Skeletal muscle satellite cell (primary cell): ENCODE data around the gene USP8. TPM values are rescaled to one million over a fixed set of nuclear protein-coding genes. Genes with fewer than 3 reads are reported as not detected.
"Not testable (repeated sequence)": the region's sequence is repeated elsewhere in the genome, so short reads cannot be mapped to it uniquely, and the experiment has no call there.

ENCODE experiments used
- H3K27me3 ChIP-seq: 2 replicates; pipeline ENCODE4 v1.7.0; 2013; ENCODE audit warnings: low read length; ENCODE audit not compliant: control insufficient read depth, insufficient read depth
- H3K36me3 ChIP-seq: 2 replicates; pipeline ENCODE4 v1.7.0; 2013; ENCODE audit warnings: mild to moderate bottlenecking, control low read depth, low read length; ENCODE audit not compliant: insufficient read depth
- H3K4me1 ChIP-seq: 2 replicates; pipeline ENCODE4 v1.7.0; 2013; ENCODE audit warnings: low read length; ENCODE audit not compliant: control insufficient read depth, insufficient read depth
- H3K4me2 ChIP-seq: 2 replicates; pipeline ENCODE4 v1.7.0; 2013; ENCODE audit warnings: mild to moderate bottlenecking, low read length
- H3K4me3 ChIP-seq: 2 replicates; pipeline ENCODE4 v1.7.0; 2013; ENCODE audit warnings: low read length
- H3K9ac ChIP-seq: 2 replicates; pipeline ENCODE4 v1.7.0; 2013; ENCODE audit warnings: mild to moderate bottlenecking, low read depth, low read length, moderate library complexity
- H3K9me3 ChIP-seq: replicated peaks from 2 replicates; pipeline ENCODE4 v1.7.0; 2013; ENCODE audit warnings: mild to moderate bottlenecking, control low read depth, low read length
- total RNA-seq: library from RNA; depleted of rRNA; stranded (reverse); fragments of >200 nt; gene quantifications from 2 replicates; pipeline ENCODE4 v1.2.3, GENCODE V29; 2012; rRNA removed

Gene USP8
- total RNA-seq = 37.3 and 48.1 TPM in 2 replicates

DNA sequence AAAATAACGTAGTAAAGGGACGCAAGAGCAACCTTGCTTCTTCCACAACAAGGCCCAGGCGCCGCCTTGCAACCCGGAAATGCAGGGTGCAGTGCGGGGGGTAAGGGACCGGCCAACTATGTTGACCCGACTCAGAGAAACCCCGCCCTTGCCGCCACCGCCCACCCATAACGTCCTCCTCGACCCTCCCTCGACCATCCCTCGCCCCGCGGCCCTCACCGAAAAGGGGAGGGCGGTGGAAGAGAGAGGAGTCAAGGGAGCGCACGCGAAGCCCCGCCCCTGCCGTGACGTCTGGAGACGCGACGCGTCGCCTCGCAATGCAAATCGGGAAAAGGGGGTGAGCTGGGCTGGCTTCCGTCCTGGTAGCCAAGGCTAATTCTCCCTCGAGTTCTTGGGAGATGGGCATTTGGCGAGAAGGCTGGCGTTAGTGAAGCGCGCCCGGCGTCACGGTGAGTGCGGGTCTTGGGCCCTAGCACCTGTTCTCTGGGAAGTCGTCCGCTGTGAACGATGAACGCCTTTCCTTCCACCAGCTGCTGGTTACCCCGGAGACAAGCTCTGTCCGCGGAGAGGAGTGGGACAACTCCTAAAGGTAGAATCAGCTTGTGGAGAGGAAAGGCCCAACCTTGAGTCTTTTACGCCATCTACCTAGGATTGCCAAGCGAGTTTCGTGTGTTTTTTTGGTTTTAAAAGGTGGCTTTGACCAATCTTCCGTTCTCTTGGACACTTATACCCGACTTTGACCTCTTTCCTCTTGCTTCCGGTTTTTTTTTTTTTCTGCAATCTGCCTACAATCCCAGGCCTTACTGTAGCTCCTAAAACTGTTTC is at the start of gene USP8:
TSS of gene USP8 (plus strand) at position 340 of the 825 bp plus-strand sequence. CDS start 14,669 bp downstream, outside the sequence.
- Histone ChIP-seq H3K9me3 (no peaks in the 10 kb centered on the region), H3K4me1 (peaks cover 15% of the 10 kb centered on the region), H3K4me3 (peak within 1 kb of the TSS; percentile 87), H3K36me3 (peaks cover 6% of the 10 kb centered on the region), H3K27me3 (no peaks in the 10 kb centered on the region), H3K9ac (peak within 1 kb of the TSS; percentile 93), H3K4me2 (peak within 1 kb of the TSS; percentile 89)

GRCh38 chr15:50377867-50378751 is 46.1 kb upstream of the USP8 start:
- Histone ChIP-seq H3K4me1 (no peaks in the 10 kb centered on the region), H3K4me3 (no peak overlapping the region), H3K9ac (no peak overlapping the region), H3K27me3 (no peaks in the 10 kb centered on the region), H3K9me3 (no peaks in the 10 kb centered on the region), H3K36me3 (no peaks in the 10 kb centered on the region), H3K4me2 (no peak overlapping the region)

- H3K27me3 ChIP-seq = no peaks in the 10 kb centered on the region
- H3K4me2 ChIP-seq = no peak overlapping the region
- H3K9ac ChIP-seq = no peak overlapping the region
- H3K9me3 ChIP-seq = no peaks in the 10 kb centered on the region
- no peaks in the 10 kb centered on the region for H3K36me3 ChIP-seq
- no peaks in the 10 kb centered on the region for H3K4me1 ChIP-seq
- no peak overlapping the region for H3K4me3 ChIP-seq
Measured at GRCh38 chr15:50378776-50379175, 45.4 kb upstream of the USP8 start.

- H3K4me3 ChIP-seq, H3K27me3 ChIP-seq, H3K4me2 ChIP-seq, H3K36me3 ChIP-seq, H3K4me1 ChIP-seq, H3K9ac ChIP-seq, H3K9me3 ChIP-seq: not testable (repeated sequence)
Measured at GRCh38 chr15:50379413-50379812, 44.8 kb upstream of the USP8 start.

DNA sequence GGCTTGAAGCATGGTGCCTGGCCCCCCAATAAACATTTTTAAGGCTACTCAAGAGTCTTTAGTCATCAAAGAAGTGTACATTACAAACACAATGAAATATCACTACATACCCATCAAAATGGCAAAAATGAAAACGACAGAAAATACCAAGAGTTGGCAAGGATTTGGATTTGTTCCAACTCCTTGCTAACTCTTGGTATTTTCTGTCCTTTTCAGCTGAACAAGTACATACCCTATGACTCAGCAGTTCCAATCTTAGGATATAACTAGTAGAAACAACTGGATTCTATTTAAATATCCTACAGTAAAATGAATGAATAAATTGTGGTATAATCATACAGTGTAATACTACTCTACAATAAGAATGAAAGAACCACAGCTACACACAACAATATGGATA is 44.1 kb upstream of the USP8 start:
- no peak overlapping the region for H3K4me2 ChIP-seq
- no peaks in the 10 kb centered on the region for H3K27me3 ChIP-seq
- no peaks in the 10 kb centered on the region for H3K4me1 ChIP-seq
- no peak overlapping the region for H3K9ac ChIP-seq
- no peaks in the 10 kb centered on the region for H3K36me3 ChIP-seq
- H3K9me3 ChIP-seq = no peaks in the 10 kb centered on the region
- no peak overlapping the region for H3K4me3 ChIP-seq

GRCh38 chr15:50381438-50381837 is 42.8 kb upstream of the USP8 start:
- Histone ChIP-seq H3K9ac (no peak overlapping the region), H3K4me3 (no peak overlapping the region), H3K36me3 (no peaks in the 10 kb centered on the region), H3K9me3 (no peaks in the 10 kb centered on the region), H3K27me3 (no peaks in the 10 kb centered on the region), H3K4me1 (no peaks in the 10 kb centered on the region), H3K4me2 (no peak overlapping the region)

- not testable (repeated sequence) for H3K4me3 ChIP-seq, H3K9ac ChIP-seq, H3K4me2 ChIP-seq, H3K9me3 ChIP-seq, H3K27me3 ChIP-seq, H3K36me3 ChIP-seq, H3K4me1 ChIP-seq
Measured at GRCh38 chr15:50382408-50382807, 41.8 kb upstream of the USP8 start.

GRCh38 chr15:50390554-50391264 is 33.5 kb upstream of the USP8 start:
- Histone ChIP-seq H3K9ac (no peak overlapping the region), H3K4me2 (no peak overlapping the region), H3K36me3 (no peaks in the 10 kb centered on the region), H3K9me3 (no peaks in the 10 kb centered on the region), H3K4me3 (no peak overlapping the region), H3K4me1 (no peaks in the 10 kb centered on the region), H3K27me3 (no peaks in the 10 kb centered on the region)

DNA sequence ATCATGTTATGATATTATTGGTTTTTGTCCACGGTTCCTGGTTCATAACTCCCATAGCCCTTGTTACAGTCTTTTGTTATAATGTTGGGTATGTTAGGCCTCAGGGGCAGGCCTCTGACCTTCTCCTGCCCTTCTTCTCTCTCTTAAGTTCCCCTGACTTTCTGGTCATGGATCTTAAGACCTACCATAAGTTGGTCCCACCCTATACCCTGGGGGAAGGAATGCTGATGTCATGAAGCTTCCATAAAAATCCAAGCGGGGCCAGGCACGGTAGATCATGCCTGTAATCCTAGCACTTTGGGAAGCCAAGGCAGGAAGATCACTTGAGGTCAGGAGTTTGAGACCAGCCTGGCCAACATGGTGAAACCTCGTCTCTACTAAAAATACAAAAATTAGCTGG is 32.6 kb upstream of the USP8 start:
- not testable (repeated sequence) for H3K27me3 ChIP-seq, H3K4me3 ChIP-seq, H3K9me3 ChIP-seq, H3K9ac ChIP-seq, H3K36me3 ChIP-seq, H3K4me1 ChIP-seq, H3K4me2 ChIP-seq

- H3K36me3 ChIP-seq = no peaks in the 10 kb centered on the region
- H3K9ac ChIP-seq = no peak overlapping the region
- H3K4me1 ChIP-seq = no peaks in the 10 kb centered on the region
- no peak overlapping the region for H3K4me3 ChIP-seq
- no peak overlapping the region for H3K4me2 ChIP-seq
- H3K9me3 ChIP-seq = no peaks in the 10 kb centered on the region
- H3K27me3 ChIP-seq = peaks cover 24% of the 10 kb centered on the region
Measured at GRCh38 chr15:50411870-50412269, 12.3 kb upstream of the USP8 start.

DNA sequence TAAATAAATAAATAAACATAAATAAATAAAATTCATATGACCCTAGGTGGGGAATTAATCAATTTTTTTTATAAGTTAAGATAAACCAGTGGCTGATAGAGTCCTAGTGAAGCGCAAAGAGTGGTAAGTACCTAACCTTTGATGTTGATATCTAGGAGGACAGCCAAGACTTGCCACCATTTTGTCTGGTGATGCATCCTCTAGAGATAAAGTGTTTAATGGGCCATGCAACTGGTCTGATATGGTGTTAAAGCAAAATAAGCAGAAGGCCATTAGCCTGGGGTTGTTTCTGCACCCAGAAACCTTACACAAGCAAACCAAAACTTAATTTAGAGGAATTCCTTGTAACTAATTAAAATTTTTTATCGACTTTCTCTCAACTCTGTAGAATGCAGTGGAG is 9.6 kb upstream of the USP8 start:
- H3K4me3 ChIP-seq = no peak overlapping the region
- H3K4me2 ChIP-seq = no peak overlapping the region
- no peaks in the 10 kb centered on the region for H3K4me1 ChIP-seq
- H3K36me3 ChIP-seq = no peaks in the 10 kb centered on the region
- H3K9ac ChIP-seq = no peak overlapping the region
- H3K27me3 ChIP-seq = peaks cover 12% of the 10 kb centered on the region
- H3K9me3 ChIP-seq = no peaks in the 10 kb centered on the region
